ENCODE measurements around the gene C14orf180.

DNA sequence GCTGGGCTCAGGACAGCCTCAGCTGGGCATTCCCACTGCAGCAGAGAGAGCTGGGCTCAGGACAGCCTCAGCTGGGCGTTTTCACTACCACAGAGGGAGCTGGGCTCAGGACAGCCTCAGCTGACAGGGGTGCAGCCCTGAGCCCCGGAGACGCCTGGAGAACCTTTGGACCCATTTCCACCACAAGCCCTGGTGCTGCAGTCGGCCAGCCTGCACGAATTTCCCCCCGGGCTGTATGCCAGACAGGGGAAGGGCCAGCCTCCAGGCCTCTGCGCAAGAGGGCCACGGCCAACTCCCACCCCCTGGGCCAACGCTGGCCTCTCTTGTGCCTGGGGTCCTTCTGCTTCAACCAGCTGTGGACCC, 2.6 kb upstream of the C14orf180 start:
- no peak for TF ChIP-seq EZH2 (IDR thresholded peaks at IDR 0.05; ENCODE audit: insufficient read depth, poor library complexity, severe bottlenecking)
- no peak for TF ChIP-seq EZH2phosphoT487 (IDR thresholded peaks at IDR 0.05; ENCODE audit: insufficient read depth, low read depth)
